Astrocyte of the cerebellum (primary cell): ENCODE measurements around the gene CGREF1.

Experiments
- DNase-seq: peaks from one replicate; pipeline ENCODE4 v3.0.0-alpha.2; 2011; ENCODE audit warnings: low read depth
- H3K4me3 ChIP-seq: 2 replicates; pipeline ENCODE4 v1.5.1; 2011; ENCODE audit warnings: mild to moderate bottlenecking, low read depth, low read length, moderate library complexity
- CTCF ChIP-seq: IDR thresholded peaks from 2 replicates; pipeline ENCODE4 v1.5.1; 2012; ENCODE audit warnings: low read length, low read depth, moderate library complexity, mild to moderate bottlenecking; ENCODE audit errors: missing control alignments
- in situ Hi-C: cut with HindIII; loops from 2 replicates; pipeline ENCODE4 v1.10.0; 2017; ENCODE audit warnings: low sequenced_read_pairs

Gene CGREF1

GRCh38 chr2:27065128-27065527 lies 53.8 kb downstream of the CGREF1 start:
- no peak for TF ChIP-seq CTCF
- in situ Hi-C loops: no loop called here

GRCh38 chr2:27060323-27060722 lies 58.6 kb downstream of the CGREF1 start:
- no peak for TF ChIP-seq CTCF
- H3K4me3 ChIP-seq: no peak overlapping the region
- DNase-seq: no peak
- in situ Hi-C loops: no loop called here

More at GRCh38 chr2:27065128-27065527, 53.8 kb downstream of the CGREF1 start:
- H3K4me3 ChIP-seq: no peak overlapping the region
- no peak for DNase-seq

GRCh38 chr2:27059141-27059820 lies 59.6 kb downstream of the CGREF1 start:
- TF ChIP-seq CTCF: no peak
- in situ Hi-C loops: no loop called here
- DNase-seq: no peak
- no peak overlapping the region for H3K4me3 ChIP-seq

- H3K4me3 ChIP-seq: no peak overlapping the region
- no peak for DNase-seq
- in situ Hi-C loops: no loop called here
- no peak for TF ChIP-seq CTCF
Measured at GRCh38 chr2:27058210-27058609, 60.7 kb downstream of the CGREF1 start.

GRCh38 chr2:27057184-27057583 lies 61.7 kb downstream of the CGREF1 start:
- in situ Hi-C loops: no loop called here
- DNase-seq: no peak
- H3K4me3 ChIP-seq: no peak overlapping the region
- TF ChIP-seq CTCF: no peak

- H3K4me3 ChIP-seq: no peak overlapping the region
- TF ChIP-seq CTCF: no peak
- in situ Hi-C loops: no loop called here
- no peak for DNase-seq
Measured at GRCh38 chr2:27054721-27055120, 64.2 kb downstream of the CGREF1 start.
